HEK293 (cell line): ENCODE results near the gene KLHL18.

ENCODE experiments used
- CTCF ChIA-PET: fragments of 350-600 bp; formaldehyde crosslinking; extraction: SDS; loops from one replicate; lab custom pipeline; 2021; ENCODE audit warnings: antibody characterized with exemption; lab: Yijun Ruan, JAX
- POLR2A ChIA-PET: fragments of 300-600 bp; formaldehyde crosslinking; extraction: SDS; loops from one replicate; lab custom pipeline; 2020; ENCODE audit warnings: antibody characterized with exemption, inconsistent platforms; lab: Yijun Ruan, JAX
- H3K27ac ChIP-seq: fragments of 200-500 bp; sonication (Bioruptor generic); 2 replicates; pipeline ENCODE4 v1.5.1; 2014; ENCODE audit warnings: low read depth, low read length, control low read depth, inconsistent platforms; ENCODE audit errors: extremely low read depth
- H3K36me3 ChIP-seq, 2 experiments: fragments of 200-500 bp in 1 of 2; sonication (Bioruptor generic) in 1 of 2; 1 replicate in 1 of 2; 2 replicates in 1 of 2; pipeline ENCODE4 v1.5.1; 2014 to 2017; ENCODE audit warnings: inconsistent platforms in 2 of 2, low read length in 2 of 2; ENCODE audit not compliant: control insufficient read depth in 2 of 2, insufficient read depth in 1 of 2
- H3K4me1 ChIP-seq: fragments of 200-500 bp; sonication (Bioruptor generic); 2 replicates; pipeline ENCODE4 v1.5.1; 2014; ENCODE audit warnings: mild to moderate bottlenecking, low read length, inconsistent platforms; ENCODE audit not compliant: control insufficient read depth, insufficient read depth
- H3K4me3 ChIP-seq: 2 replicates; pipeline ENCODE4 v1.5.1; 2011; ENCODE audit warnings: low read depth, mild to moderate bottlenecking, control low read depth, low read length, moderate library complexity
- H3K9me3 ChIP-seq: fragments of 200-500 bp; sonication (Bioruptor generic); 2 replicates; pipeline ENCODE4 v1.5.1; 2014; ENCODE audit warnings: low read depth, low read length, inconsistent platforms; ENCODE audit not compliant: control insufficient read depth, insufficient read depth
- EGR2 ChIP-seq: fragments of 450-650 bp; formaldehyde crosslinking; IDR thresholded peaks from 2 replicates; pipeline ENCODE4 v1.5.1; 2016; ENCODE audit warnings: low read depth, missing biosample characterization, missing genetic modification characterization
- GLIS2 ChIP-seq: fragments of 450-650 bp; formaldehyde crosslinking; IDR thresholded peaks from 2 replicates; pipeline ENCODE4 v1.5.1; 2016; ENCODE audit warnings: missing biosample characterization, missing genetic modification characterization
- HOXA7 ChIP-seq: sonication (generic); formaldehyde crosslinking; IDR thresholded peaks from 2 replicates; pipeline ENCODE4 v1.8.1; 2022; ENCODE audit warnings: missing genetic modification reagents, borderline replicate concordance
- KLF1 ChIP-seq: fragments of 450-650 bp; formaldehyde crosslinking; IDR thresholded peaks from 2 replicates; pipeline ENCODE4 v1.5.1; 2016; ENCODE audit warnings: missing biosample characterization, missing genetic modification characterization
- KLF10 ChIP-seq: fragments of 450-650 bp; IDR thresholded peaks from 2 replicates; pipeline ENCODE4 v1.5.1; 2018; ENCODE audit warnings: missing biosample characterization, mild to moderate bottlenecking, missing genetic modification characterization
- KLF16 ChIP-seq: fragments of 450-650 bp; formaldehyde crosslinking; IDR thresholded peaks from 2 replicates; pipeline ENCODE4 v1.5.1; 2017; ENCODE audit warnings: missing biosample characterization, missing genetic modification characterization
- PRDM10 ChIP-seq: fragments of 450-650 bp; formaldehyde crosslinking; IDR thresholded peaks from 2 replicates; pipeline ENCODE4 v1.5.1; 2016; ENCODE audit warnings: missing biosample characterization, missing genetic modification characterization
- SP3 ChIP-seq: fragments of 450-650 bp; formaldehyde crosslinking; IDR thresholded peaks from 2 replicates; pipeline ENCODE4 v1.5.1; 2016; ENCODE audit warnings: missing biosample characterization, missing genetic modification characterization
- TCF7L2 ChIP-seq: IDR thresholded peaks from 2 replicates; pipeline ENCODE4 v1.6.1; 2011; ENCODE audit warnings: low read depth, mild to moderate bottlenecking, inconsistent platforms, low read length, moderate library complexity, borderline replicate concordance
- WT1 ChIP-seq: fragments of 450-650 bp; formaldehyde crosslinking; IDR thresholded peaks from 2 replicates; pipeline ENCODE4 v1.5.1; 2016; ENCODE audit warnings: missing biosample characterization, missing genetic modification characterization
- ZFP69B ChIP-seq: fragments of 450-650 bp; formaldehyde crosslinking; IDR thresholded peaks from 2 replicates; pipeline ENCODE4 v1.5.1; 2016; ENCODE audit warnings: missing biosample characterization, missing genetic modification characterization
- ZNF148 ChIP-seq: fragments of 450-650 bp; formaldehyde crosslinking; IDR thresholded peaks from 2 replicates; pipeline ENCODE4 v1.5.0; 2017; ENCODE audit warnings: missing biosample characterization, missing genetic modification characterization, borderline replicate concordance
- ZNF23 ChIP-seq: fragments of 450-650 bp; formaldehyde crosslinking; IDR thresholded peaks from 2 replicates; pipeline ENCODE4 v1.5.1; 2016; ENCODE audit warnings: missing biosample characterization, missing genetic modification characterization, borderline replicate concordance
- ZNF394 ChIP-seq: fragments of 450-650 bp; formaldehyde crosslinking; IDR thresholded peaks from 2 replicates; pipeline ENCODE4 v1.5.1; 2016; ENCODE audit warnings: missing biosample characterization, missing genetic modification characterization, mild to moderate bottlenecking, moderate library complexity, borderline replicate concordance
- ZNF423 ChIP-seq: fragments of 450-650 bp; formaldehyde crosslinking; IDR thresholded peaks from 2 replicates; pipeline ENCODE4 v1.5.1; 2016; ENCODE audit warnings: missing biosample characterization, missing genetic modification characterization
- ZNF48 ChIP-seq: fragments of 450-650 bp; formaldehyde crosslinking; IDR thresholded peaks from 2 replicates; pipeline ENCODE4 v1.5.1; 2016; ENCODE audit warnings: missing biosample characterization, missing genetic modification characterization
- ZNF571 ChIP-seq: fragments of 450-650 bp; formaldehyde crosslinking; IDR thresholded peaks from 2 replicates; pipeline ENCODE4 v1.5.0; 2017; ENCODE audit warnings: missing biosample characterization, missing genetic modification characterization
- ZNF747 ChIP-seq: fragments of 450-650 bp; formaldehyde crosslinking; IDR thresholded peaks from 2 replicates; pipeline ENCODE4 v1.5.1; 2016; ENCODE audit warnings: missing biosample characterization, missing genetic modification characterization
- ZNF792 ChIP-seq: fragments of 450-650 bp; formaldehyde crosslinking; IDR thresholded peaks from 2 replicates; pipeline ENCODE4 v1.5.1; 2016; ENCODE audit warnings: missing biosample characterization, missing genetic modification characterization
- TF ChIP-seq, protein P1 (sequence below): fragments of 450-650 bp; formaldehyde crosslinking; IDR thresholded peaks from 2 replicates; pipeline ENCODE4 v1.5.1; 2017; ENCODE audit warnings: missing biosample characterization, mild to moderate bottlenecking, missing genetic modification characterization, moderate library complexity
- TF ChIP-seq, protein P2 (sequence below): fragments of 450-650 bp; formaldehyde crosslinking; IDR thresholded peaks from 2 replicates; pipeline ENCODE4 v1.5.1; 2016; ENCODE audit warnings: missing biosample characterization, missing genetic modification characterization
- TF ChIP-seq, protein P3 (sequence below): fragments of 450-650 bp; formaldehyde crosslinking; IDR thresholded peaks from 2 replicates; pipeline ENCODE4 v1.5.1; 2016; ENCODE audit warnings: missing biosample characterization, missing genetic modification characterization

Gene KLHL18

GRCh38 chr3:47365213-47366153, 82.7 kb downstream of the KLHL18 start:
- Histone ChIP-seq H3K4me1 (no peaks in the 10 kb centered on the region), H3K9me3 (no peaks in the 10 kb centered on the region), H3K36me3 (no peaks in the 10 kb centered on the region)
- ChIA-PET POLR2A (no interaction called here), CTCF (interaction anchor here (0.6 to 0.7 kb wide), 2 partner anchors 673 to 891 kb away, joined by 3 to 6 read pairs; no protein-coding TSS in a partner anchor)
- TF ChIP-seq ZNF23 (tag by site-specific recombination), result no peak
- TF ChIP-seq ZNF792, result no peak
- TF ChIP-seq SP3 (tag by site-specific recombination), result no peak
- no peak for TF ChIP-seq TCF7L2
- no peak for TF ChIP-seq ZNF747 (tag by site-specific recombination)
- TF ChIP-seq KLF10 (tag by site-specific recombination), result no peak
- TF ChIP-seq KLF16 (tag by site-specific recombination), result no peak
- TF ChIP-seq ZNF394 (tag by site-specific recombination), result no peak
- no peak for TF ChIP-seq WT1 (tag by site-specific recombination)
- TF ChIP-seq HOXA7 (CRISPR knock-in tag), result no peak
- no peak for TF ChIP-seq ZNF571 (tag by site-specific recombination)
- TF ChIP-seq, all 188 proteins: peak for 0
- H3K4me3 ChIP-seq, result no peak overlapping the region
- H3K27ac ChIP-seq, result no peak overlapping the region

DNA sequence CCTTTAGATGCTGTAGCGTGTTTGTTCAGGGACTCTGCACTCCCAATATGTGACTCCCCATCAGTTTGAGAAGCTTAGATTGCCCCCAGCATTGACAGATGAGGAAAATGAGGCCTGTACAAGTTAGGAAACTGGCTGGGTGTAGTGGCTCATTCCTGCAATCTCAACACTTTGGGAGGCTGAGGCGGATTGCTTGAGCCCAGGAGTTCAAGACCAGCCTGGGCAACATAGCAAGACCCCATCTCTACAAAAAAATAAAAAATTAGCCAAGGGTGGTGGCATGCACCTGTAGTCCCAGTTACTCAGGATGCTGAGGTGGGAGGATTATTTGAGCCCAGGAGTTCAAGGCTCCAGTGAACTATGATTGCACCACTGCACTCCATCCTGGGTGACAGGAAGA, 84.1 kb downstream of the KLHL18 start:
- POLR2A ChIA-PET, result no interaction called here
- CTCF ChIA-PET, result no interaction called here
- TF ChIP-seq TCF7L2 (no peak), GLIS2 (tag by site-specific recombination) (no peak), EGR2 (no peak), ZFP69B (tag by site-specific recombination) (no peak), ZNF148 (no peak), PRDM10 (tag by site-specific recombination) (no peak), ZNF423 (tag by site-specific recombination) (no peak), ZNF48 (tag by site-specific recombination) (no peak), KLF1 (tag by site-specific recombination) (no peak)
- TF ChIP-seq, protein P1, sequence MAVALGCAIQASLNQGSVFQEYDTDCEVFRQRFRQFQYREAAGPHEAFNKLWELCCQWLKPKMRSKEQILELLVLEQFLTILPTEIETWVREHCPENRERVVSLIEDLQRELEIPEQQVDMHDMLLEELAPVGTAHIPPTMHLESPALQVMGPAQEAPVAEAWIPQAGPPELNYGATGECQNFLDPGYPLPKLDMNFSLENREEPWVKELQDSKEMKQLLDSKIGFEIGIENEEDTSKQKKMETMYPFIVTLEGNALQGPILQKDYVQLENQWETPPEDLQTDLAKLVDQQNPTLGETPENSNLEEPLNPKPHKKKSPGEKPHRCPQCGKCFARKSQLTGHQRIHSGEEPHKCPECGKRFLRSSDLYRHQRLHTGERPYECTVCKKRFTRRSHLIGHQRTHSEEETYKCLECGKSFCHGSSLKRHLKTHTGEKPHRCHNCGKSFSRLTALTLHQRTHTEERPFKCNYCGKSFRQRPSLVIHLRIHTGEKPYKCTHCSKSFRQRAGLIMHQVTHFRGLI (tag by site-specific recombination), result no peak
- TF ChIP-seq, protein P2, sequence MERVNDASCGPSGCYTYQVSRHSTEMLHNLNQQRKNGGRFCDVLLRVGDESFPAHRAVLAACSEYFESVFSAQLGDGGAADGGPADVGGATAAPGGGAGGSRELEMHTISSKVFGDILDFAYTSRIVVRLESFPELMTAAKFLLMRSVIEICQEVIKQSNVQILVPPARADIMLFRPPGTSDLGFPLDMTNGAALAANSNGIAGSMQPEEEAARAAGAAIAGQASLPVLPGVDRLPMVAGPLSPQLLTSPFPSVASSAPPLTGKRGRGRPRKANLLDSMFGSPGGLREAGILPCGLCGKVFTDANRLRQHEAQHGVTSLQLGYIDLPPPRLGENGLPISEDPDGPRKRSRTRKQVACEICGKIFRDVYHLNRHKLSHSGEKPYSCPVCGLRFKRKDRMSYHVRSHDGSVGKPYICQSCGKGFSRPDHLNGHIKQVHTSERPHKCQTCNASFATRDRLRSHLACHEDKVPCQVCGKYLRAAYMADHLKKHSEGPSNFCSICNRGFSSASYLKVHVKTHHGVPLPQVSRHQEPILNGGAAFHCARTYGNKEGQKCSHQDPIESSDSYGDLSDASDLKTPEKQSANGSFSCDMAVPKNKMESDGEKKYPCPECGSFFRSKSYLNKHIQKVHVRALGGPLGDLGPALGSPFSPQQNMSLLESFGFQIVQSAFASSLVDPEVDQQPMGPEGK (tag by site-specific recombination), result no peak
- TF ChIP-seq, protein P3, sequence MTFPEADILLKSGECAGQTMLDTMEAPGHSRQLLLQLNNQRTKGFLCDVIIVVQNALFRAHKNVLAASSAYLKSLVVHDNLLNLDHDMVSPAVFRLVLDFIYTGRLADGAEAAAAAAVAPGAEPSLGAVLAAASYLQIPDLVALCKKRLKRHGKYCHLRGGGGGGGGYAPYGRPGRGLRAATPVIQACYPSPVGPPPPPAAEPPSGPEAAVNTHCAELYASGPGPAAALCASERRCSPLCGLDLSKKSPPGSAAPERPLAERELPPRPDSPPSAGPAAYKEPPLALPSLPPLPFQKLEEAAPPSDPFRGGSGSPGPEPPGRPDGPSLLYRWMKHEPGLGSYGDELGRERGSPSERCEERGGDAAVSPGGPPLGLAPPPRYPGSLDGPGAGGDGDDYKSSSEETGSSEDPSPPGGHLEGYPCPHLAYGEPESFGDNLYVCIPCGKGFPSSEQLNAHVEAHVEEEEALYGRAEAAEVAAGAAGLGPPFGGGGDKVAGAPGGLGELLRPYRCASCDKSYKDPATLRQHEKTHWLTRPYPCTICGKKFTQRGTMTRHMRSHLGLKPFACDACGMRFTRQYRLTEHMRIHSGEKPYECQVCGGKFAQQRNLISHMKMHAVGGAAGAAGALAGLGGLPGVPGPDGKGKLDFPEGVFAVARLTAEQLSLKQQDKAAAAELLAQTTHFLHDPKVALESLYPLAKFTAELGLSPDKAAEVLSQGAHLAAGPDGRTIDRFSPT (tag by site-specific recombination), result no peak

More for the DNA sequence above, 84.1 kb downstream of the KLHL18 start:
- H3K9me3 ChIP-seq, result no peaks in the 10 kb centered on the region
- H3K27ac ChIP-seq, result no peak overlapping the region
- no peak overlapping the region for H3K4me3 ChIP-seq
- no peaks in the 10 kb centered on the region for H3K4me1 ChIP-seq
- H3K36me3 ChIP-seq, result no peaks in the 10 kb centered on the region
